BE2C (cell line): ENCODE results near the gene NTMT1.

Source experiments
- DNase-seq: peaks from one replicate; pipeline ENCODE4 v3.0.0-alpha.2; 2020
- H3K27me3 ChIP-seq: fragments of 250-450 bp; sonication (Bioruptor Pico); 2 replicates; pipeline ENCODE4 v1.5.1; 2020; ENCODE audit warnings: mild to moderate bottlenecking
- H3K36me3 ChIP-seq: fragments of 250-450 bp; sonication (Bioruptor Pico); 2 replicates; pipeline ENCODE4 v1.5.1; 2020; ENCODE audit warnings: mild to moderate bottlenecking
- H3K4me1 ChIP-seq: fragments of 250-450 bp; sonication (Bioruptor Pico); 2 replicates; pipeline ENCODE4 v1.5.1; 2020
- H3K4me3 ChIP-seq: 2 replicates; pipeline ENCODE4 v1.5.1; 2011; ENCODE audit warnings: low read depth, low read length
- H3K9me3 ChIP-seq: fragments of 250-450 bp; sonication (Bioruptor Pico); 2 replicates; pipeline ENCODE4 v1.5.1; 2020
- TF ChIP-seq, protein P1 (sequence below): IDR thresholded peaks from 2 replicates; pipeline ENCODE4 v1.5.1; 2012; ENCODE audit warnings: mild to moderate bottlenecking, low read depth, low read length

NTMT1 gene

GRCh38 chr9:129602598-129603415 is 23.2 kb upstream of the NTMT1 start:
- Histone ChIP-seq H3K9me3 (no peaks in the 10 kb centered on the region), H3K36me3 (no peaks in the 10 kb centered on the region), H3K4me3 (no peak overlapping the region), H3K27me3 (no peaks in the 10 kb centered on the region), H3K4me1 (peaks cover 14% of the 10 kb centered on the region)
- TF ChIP-seq, protein P1, sequence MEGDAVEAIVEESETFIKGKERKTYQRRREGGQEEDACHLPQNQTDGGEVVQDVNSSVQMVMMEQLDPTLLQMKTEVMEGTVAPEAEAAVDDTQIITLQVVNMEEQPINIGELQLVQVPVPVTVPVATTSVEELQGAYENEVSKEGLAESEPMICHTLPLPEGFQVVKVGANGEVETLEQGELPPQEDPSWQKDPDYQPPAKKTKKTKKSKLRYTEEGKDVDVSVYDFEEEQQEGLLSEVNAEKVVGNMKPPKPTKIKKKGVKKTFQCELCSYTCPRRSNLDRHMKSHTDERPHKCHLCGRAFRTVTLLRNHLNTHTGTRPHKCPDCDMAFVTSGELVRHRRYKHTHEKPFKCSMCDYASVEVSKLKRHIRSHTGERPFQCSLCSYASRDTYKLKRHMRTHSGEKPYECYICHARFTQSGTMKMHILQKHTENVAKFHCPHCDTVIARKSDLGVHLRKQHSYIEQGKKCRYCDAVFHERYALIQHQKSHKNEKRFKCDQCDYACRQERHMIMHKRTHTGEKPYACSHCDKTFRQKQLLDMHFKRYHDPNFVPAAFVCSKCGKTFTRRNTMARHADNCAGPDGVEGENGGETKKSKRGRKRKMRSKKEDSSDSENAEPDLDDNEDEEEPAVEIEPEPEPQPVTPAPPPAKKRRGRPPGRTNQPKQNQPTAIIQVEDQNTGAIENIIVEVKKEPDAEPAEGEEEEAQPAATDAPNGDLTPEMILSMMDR, result no peak
- DNase-seq, result no peak

- DNase-seq, result no peak
- Histone ChIP-seq H3K27me3 (no peaks in the 10 kb centered on the region), H3K9me3 (no peaks in the 10 kb centered on the region), H3K36me3 (no peaks in the 10 kb centered on the region), H3K4me3 (no peak overlapping the region), H3K4me1 (peaks cover 15% of the 10 kb centered on the region)
- TF ChIP-seq, protein P1, result no peak
Observed at GRCh38 chr9:129604056-129604765, 21.8 kb upstream of the NTMT1 start.

- TF ChIP-seq, protein P1, result no peak
- Histone ChIP-seq H3K4me1 (peaks cover 17% of the 10 kb centered on the region), H3K27me3 (no peaks in the 10 kb centered on the region), H3K4me3 (no peak overlapping the region), H3K36me3 (no peaks in the 10 kb centered on the region), H3K9me3 (no peaks in the 10 kb centered on the region)
- no peak for DNase-seq
Observed at GRCh38 chr9:129604766-129605163, 21.2 kb upstream of the NTMT1 start.

DNA sequence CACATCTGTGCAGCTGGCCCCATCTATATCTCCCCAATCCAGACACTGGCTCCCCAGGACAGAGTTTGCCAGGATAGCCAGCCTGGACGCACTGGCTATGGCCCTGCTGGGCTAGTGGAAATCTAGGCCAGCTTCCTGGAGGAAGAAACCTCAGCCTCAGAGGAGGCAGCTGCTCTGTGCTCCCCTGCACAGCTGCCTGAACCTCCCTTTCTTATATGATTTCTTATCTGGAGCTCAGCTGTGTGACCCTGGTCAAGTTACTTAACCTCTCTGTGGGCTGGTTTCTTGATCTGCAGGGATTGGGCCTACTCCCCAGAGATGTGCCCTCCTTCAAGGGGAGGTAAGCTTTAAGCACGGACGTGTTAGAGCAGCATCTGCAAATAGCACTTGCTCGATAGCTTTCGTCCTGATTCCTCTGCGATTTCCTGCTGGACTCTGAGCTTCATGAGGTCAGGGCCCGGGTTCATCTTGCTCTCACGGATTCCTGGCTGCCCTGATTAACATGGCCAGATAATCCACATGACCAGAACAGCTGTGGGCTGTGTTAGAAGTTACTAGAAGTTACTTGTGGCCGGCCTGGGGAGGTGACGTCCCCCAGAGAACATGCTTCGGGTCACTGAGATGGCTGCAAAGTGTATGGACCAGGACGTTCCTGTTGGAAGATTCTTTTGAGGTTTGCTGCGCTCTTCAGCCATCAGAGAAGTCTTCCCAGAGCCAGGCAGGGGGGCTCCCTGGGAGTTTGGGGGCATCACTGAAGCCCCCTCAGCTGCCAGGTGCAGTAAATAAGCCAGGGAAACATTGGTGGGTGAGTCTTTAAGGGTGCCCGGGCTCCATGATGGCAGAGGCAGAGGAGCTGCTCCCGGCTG is 19.6 kb upstream of the NTMT1 start:
- TF ChIP-seq, protein P1, result no peak
- H3K36me3 ChIP-seq, result no peaks in the 10 kb centered on the region
- no peak for DNase-seq
- H3K9me3 ChIP-seq, result no peaks in the 10 kb centered on the region
- no peaks in the 10 kb centered on the region for H3K27me3 ChIP-seq
- H3K4me3 ChIP-seq, result no peak overlapping the region
- peaks cover 22% of the 10 kb centered on the region for H3K4me1 ChIP-seq

DNA sequence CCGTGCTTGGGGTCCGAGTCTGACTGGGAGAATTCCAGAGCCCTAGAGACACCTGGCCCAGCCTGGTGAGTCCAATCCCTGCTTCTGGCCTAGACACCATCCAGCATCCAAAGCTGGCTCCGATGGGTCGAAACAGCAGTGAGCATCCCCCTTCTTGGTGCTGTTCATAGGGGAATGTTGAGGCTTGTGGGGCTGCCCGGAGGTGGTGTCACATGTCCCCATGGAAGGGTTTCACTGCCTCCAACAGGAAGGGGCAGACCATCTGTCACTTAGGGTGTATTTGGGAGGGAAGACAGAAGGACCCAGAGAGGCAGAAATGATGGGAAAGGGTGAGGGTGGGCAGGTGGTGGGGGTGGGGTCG is 19.0 kb upstream of the NTMT1 start:
- H3K27me3 ChIP-seq, result no peaks in the 10 kb centered on the region
- H3K36me3 ChIP-seq, result no peaks in the 10 kb centered on the region
- TF ChIP-seq, protein P1, result no peak
- peaks cover 22% of the 10 kb centered on the region for H3K4me1 ChIP-seq
- DNase-seq, result no peak
- no peak overlapping the region for H3K4me3 ChIP-seq
- H3K9me3 ChIP-seq, result no peaks in the 10 kb centered on the region
